ENCODE measurements around the gene BOLA3. TPM values are rescaled to one million over a fixed set of nuclear protein-coding genes. Genes with fewer than 3 reads are reported as not detected.

Gene BOLA3
- total and polyA plus RNA-seq, 2 of the 4 experiments (the other 2 are of a cell fraction): 13.3 to 39.5 TPM

DNA sequence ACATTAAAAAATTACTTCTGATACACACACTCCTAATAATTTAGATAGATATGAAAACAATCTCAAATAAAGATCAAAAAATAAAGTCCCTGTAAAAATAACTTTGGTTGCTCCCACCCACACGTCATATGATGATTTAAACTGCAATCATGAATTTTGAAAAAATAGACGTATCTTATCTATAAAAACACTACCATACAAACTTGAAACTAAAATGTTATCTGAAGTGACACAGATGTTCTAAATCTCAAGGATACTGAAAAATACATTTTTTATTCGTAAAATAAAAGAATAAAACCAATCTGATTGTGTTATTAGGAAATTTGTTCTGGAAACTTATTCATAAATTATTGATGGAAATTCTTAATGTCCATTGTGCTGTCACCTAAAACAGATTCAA is 8.1 kb upstream of the BOLA3 start:
- peaks cover 34% of the 10 kb centered on the region for H3K36me3 ChIP-seq (ENCODE audit: control insufficient read depth, insufficient read depth, low read length)
- no peak overlapping the region for H2AK5ac ChIP-seq (ENCODE audit: low read depth, low read length)
- no peak overlapping the region for H3K4me3 ChIP-seq (ENCODE audit: insufficient read depth, low read depth, low read length)
- no peak for TF ChIP-seq CTCF (conservative IDR thresholded peaks at IDR 0.05; ENCODE audit: low read depth, low read length)
- no peak for TF ChIP-seq MXI1 (IDR thresholded peaks at IDR 0.05; ENCODE audit: borderline replicate concordance, low read depth, low read length)
- TF ChIP-seq RFX5 (IDR thresholded peaks at IDR 0.05; ENCODE audit: low read depth, low read length): no peak
- no peak overlapping the region for H4K8ac ChIP-seq (ENCODE audit: low read depth in 2 of 2, low read length in 2 of 2)
- POLR2A ChIA-PET (ENCODE audit: unreplicated experiment): no interaction called here
- DNase-seq: no peak
- no peak overlapping the region for H4K91ac ChIP-seq (ENCODE audit: insufficient read depth, low read depth, low read length)
- no peaks in the 10 kb centered on the region for H3K9me1 ChIP-seq (ENCODE audit: insufficient read depth, low read length)
- no peak overlapping the region for H2BK20ac ChIP-seq (ENCODE audit: low read depth, low read length)
- no peak overlapping the region for H4K5ac ChIP-seq (ENCODE audit: low read depth, low read length)
- CTCF ChIA-PET: no interaction called here
- no peak overlapping the region for H3K23ac ChIP-seq (ENCODE audit: low read depth, low read length)
- no peaks in the 10 kb centered on the region for H3K9me3 ChIP-seq (ENCODE audit: control insufficient read depth, insufficient read depth, low read length)
- no peak overlapping the region for H2AFZ ChIP-seq (replicated peaks; ENCODE audit: low read length, poor library complexity)
- H2BK120ac ChIP-seq (ENCODE audit: low read depth, low read length): no peak overlapping the region
- no peak overlapping the region for H3K4ac ChIP-seq (ENCODE audit: low read depth, low read length)
- peaks cover 13 to 33% of the 10 kb centered on the region in 2 experiments for H3K79me1 ChIP-seq (ENCODE audit: low read depth in 1 of 2, low read length in 2 of 2)
- H4K20me1 ChIP-seq (ENCODE audit: insufficient read depth, low read length): peaks cover 3% of the 10 kb centered on the region; the same call in 1 of the 2 replicates
- no peak overlapping the region for H3K56ac ChIP-seq (ENCODE audit: extremely low read depth, insufficient read depth, low read length)
- no peak overlapping the region for H3K4me2 ChIP-seq (ENCODE audit: low read depth, low read length)
- in situ Hi-C loops (cut with MboI; ENCODE audit: low sequenced_read_pairs): no loop called here
- no peak overlapping the region for H3K27ac ChIP-seq (ENCODE audit: insufficient read depth, low read length)
- ATAC-seq (ENCODE audit: low read depth): no peak
- H3K27me3 ChIP-seq (ENCODE audit: control insufficient read depth, insufficient read depth, low read length): no peaks in the 10 kb centered on the region
- no peak overlapping the region for H3K9ac ChIP-seq (ENCODE audit: low read depth, low read length)
- no peak overlapping the region for H2BK15ac ChIP-seq (ENCODE audit: low read depth, low read length)
- no peak overlapping the region for H3K14ac ChIP-seq (replicated peaks; ENCODE audit: low read depth, low read length)
- intact Hi-C loops (cut with micrococcal nuclease): no loop called here
- H3K4me1 ChIP-seq (ENCODE audit: control insufficient read depth, insufficient read depth, low read length): no peaks in the 10 kb centered on the region
- dilution Hi-C loops (cut with HindIII; ENCODE audit: low sequenced_read_pairs, unreplicated experiment): no loop called here
- no TSS peak for BruUV-seq (replicated peaks)
- H2AK9ac ChIP-seq (replicated peaks; ENCODE audit: low read depth, low read length, poor library complexity): no peak overlapping the region
- H3K18ac ChIP-seq (ENCODE audit: low read depth, low read length): no peak overlapping the region
- no CpG with 5 or more reads among the region's 3 CpGs for WGBS, 2 experiments (ENCODE audit: extremely low coverage in 2 of 2, insufficient read length in 1 of 2)
- no peak overlapping the region for H2BK5ac ChIP-seq (ENCODE audit: low read depth, low read length, poor library complexity, severe bottlenecking)
